ENCODE measurements around the gene GPR68.

GPR68 gene

DNA sequence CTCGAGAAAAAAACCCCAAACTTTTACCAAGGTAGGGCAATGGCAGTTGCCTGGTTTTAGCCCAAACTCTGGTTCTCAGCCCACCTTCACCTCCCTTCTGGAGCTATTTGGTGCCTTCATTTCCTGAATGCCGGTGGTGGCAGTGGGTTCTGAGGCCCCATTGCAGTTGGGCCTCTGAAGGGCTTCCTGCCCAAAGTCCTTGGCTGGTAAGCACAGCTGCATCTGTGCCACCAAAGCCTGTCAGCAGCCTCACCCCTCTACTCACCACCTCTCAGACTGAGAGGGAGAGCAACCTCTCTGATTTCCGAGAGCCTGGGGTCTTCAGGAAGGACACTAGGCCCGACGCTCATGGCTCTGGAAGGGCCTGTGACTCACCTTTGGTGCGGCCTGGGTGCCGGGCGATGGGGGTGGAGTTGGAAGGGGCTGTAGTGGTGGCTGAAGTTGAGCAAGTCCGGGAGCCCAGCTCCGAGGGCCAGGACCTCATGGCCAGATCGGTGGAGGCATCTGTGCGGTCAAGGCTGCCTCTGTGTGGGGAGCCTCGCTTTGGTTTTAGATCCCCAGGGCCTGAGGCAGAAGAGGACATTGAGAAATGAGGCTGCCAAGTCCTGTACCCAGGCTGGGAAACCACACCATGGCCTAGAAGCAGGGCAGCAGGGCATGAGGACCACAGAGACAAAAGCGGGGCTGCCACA, 38.6 kb upstream of the GPR68 start:
- TF ChIP-seq FOXP2 (optimal IDR thresholded peaks at IDR 0.05; ENCODE audit: borderline replicate concordance, extremely low read depth, extremely low read length, insufficient read depth) (no peak), SIN3A (IDR thresholded peaks at IDR 0.05; ENCODE audit: borderline replicate concordance, insufficient read depth, low read length) (no peak), POLR2AphosphoS5 (IDR thresholded peaks at IDR 0.05; ENCODE audit: low read depth, low read length) (no peak), REST (IDR thresholded peaks at IDR 0.05; ENCODE audit: insufficient read depth in 1 of 2, low read depth in 2 of 2, low read length in 2 of 2) (no peak), TAF1 (IDR thresholded peaks at IDR 0.05; ENCODE audit: borderline replicate concordance, insufficient read depth, low read length) (no peak)

DNA sequence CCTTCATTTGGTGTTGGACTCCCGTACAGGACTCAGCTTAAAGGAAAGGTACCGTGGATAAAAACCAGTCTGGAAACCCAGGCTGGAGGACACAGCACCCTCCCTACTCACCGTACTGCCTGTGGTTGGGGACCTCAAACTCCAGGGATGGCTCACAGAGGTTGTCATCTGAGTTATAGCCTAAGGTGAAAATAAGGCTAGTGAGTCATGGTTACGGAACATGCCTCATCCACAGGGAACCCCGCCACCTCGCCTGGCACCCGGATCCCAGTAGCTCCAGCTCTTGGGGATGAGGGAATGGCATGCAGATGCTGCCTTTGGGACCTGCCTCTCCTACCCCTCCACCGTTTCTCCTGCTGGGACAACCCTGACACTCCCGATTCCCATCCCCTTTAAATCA, 36.8 kb upstream of the GPR68 start:
- TF ChIP-seq FOXP2 (optimal IDR thresholded peaks at IDR 0.05; ENCODE audit: borderline replicate concordance, extremely low read depth, extremely low read length, insufficient read depth): no peak
- TF ChIP-seq SIN3A (IDR thresholded peaks at IDR 0.05; ENCODE audit: borderline replicate concordance, insufficient read depth, low read length): no peak
- no peak for TF ChIP-seq REST (IDR thresholded peaks at IDR 0.05; ENCODE audit: insufficient read depth in 1 of 2, low read depth in 2 of 2, low read length in 2 of 2)
- no peak for TF ChIP-seq POLR2AphosphoS5 (IDR thresholded peaks at IDR 0.05; ENCODE audit: low read depth, low read length)
- TF ChIP-seq TAF1 (IDR thresholded peaks at IDR 0.05; ENCODE audit: borderline replicate concordance, insufficient read depth, low read length): no peak

DNA sequence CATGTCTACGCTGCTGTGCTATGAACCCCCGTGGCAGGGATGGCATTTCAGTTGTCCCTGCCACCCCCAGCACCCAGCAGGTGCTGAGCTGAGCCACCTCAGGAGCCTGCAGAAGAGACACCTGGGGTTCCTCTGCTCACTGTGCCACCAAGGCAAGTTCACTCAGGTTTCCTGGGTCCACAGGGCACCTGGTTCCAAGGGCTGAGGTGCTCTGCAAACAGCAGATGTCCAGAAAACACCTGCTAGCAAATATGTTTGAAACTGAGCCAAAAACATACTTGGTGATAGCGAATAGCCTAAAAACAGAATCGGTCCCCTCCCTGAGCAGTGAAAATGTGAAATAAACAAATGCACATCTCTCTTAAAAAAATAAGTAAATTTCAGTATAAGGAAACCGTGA, 35.6 kb upstream of the GPR68 start:
- TF ChIP-seq FOXP2 (optimal IDR thresholded peaks at IDR 0.05; ENCODE audit: borderline replicate concordance, extremely low read depth, extremely low read length, insufficient read depth): no peak

DNA sequence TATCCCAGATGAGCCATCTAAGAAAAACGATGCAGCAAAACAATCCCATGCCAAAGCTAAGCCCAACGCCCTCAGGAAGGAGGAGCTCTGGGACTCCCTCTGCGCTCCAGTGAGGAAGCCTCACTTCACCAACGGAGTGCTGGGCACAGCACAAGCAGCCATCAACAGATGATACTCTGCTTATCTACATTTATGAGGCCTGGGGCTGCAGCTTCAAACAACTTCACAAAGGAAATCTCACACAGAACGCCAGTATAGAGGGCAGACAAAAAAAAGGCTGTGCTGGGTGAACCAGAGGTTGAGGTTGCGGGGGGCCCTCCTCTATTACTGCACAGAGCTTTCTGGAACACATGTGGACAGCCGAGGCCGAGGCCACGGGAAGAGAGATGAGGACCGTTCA, 34.9 kb upstream of the GPR68 start:
- TF ChIP-seq TAF1 (IDR thresholded peaks at IDR 0.05; ENCODE audit: borderline replicate concordance, insufficient read depth, low read length): no peak
- no peak for TF ChIP-seq POLR2AphosphoS5 (IDR thresholded peaks at IDR 0.05; ENCODE audit: low read depth, low read length)

DNA sequence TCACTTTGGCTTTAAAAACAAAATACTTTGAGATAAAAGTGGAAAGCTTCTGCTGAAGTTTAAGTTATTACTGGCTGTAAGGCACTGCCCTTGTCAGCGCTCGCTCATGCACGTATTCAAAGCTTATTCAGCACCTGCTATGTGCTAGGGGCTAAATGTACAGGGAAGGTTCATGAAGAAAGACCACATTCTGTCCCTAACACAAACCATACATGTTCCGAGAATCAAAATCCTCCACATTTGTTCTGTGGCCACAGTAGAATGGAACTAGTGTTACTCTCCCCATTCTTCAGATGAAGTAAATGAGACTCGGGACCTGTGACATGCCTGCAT, 33.8 kb upstream of the GPR68 start:
- TF ChIP-seq POLR2AphosphoS5 (IDR thresholded peaks at IDR 0.05; ENCODE audit: low read depth, low read length) (no peak), TAF1 (IDR thresholded peaks at IDR 0.05; ENCODE audit: borderline replicate concordance, insufficient read depth, low read length) (no peak), REST (IDR thresholded peaks at IDR 0.05; ENCODE audit: insufficient read depth in 1 of 2, low read depth in 2 of 2, low read length in 2 of 2) (no peak), FOXP2 (optimal IDR thresholded peaks at IDR 0.05; ENCODE audit: borderline replicate concordance, extremely low read depth, extremely low read length, insufficient read depth) (no peak), SIN3A (IDR thresholded peaks at IDR 0.05; ENCODE audit: borderline replicate concordance, insufficient read depth, low read length) (no peak)

- TF ChIP-seq TAF1 (IDR thresholded peaks at IDR 0.05; ENCODE audit: borderline replicate concordance, insufficient read depth, low read length) (no peak), SIN3A (IDR thresholded peaks at IDR 0.05; ENCODE audit: borderline replicate concordance, insufficient read depth, low read length) (no peak), POLR2AphosphoS5 (IDR thresholded peaks at IDR 0.05; ENCODE audit: low read depth, low read length) (no peak), FOXP2 (optimal IDR thresholded peaks at IDR 0.05; ENCODE audit: borderline replicate concordance, extremely low read depth, extremely low read length, insufficient read depth) (no peak), REST (IDR thresholded peaks at IDR 0.05; ENCODE audit: insufficient read depth in 1 of 2, low read depth in 2 of 2, low read length in 2 of 2) (no peak)
These were observed 33.3 kb upstream of the GPR68 start for GRCh38 chr14:91277546-91278382.

Measured in PFSK-1 (cell line).